Gastrocnemius medialis (tissue), 4 donors: Measurements from ENCODE around the gene SHISAL2A. TPM values are rescaled to one million over a fixed set of nuclear protein-coding genes. Genes with fewer than 3 reads are reported as not detected.

Experiments
- ATAC-seq, 2 donors: fragments of 150-250 bp; one replicate each; pipeline ENCODE4 v1.9.1; 2016
- DNase-seq, 2 donors: peaks; one replicate each; pipeline ENCODE4 v3.0.0-alpha.2; 2019
- H3K27ac ChIP-seq, 4 donors: fragments of 200-600 bp; sonication (generic); 1 replicate in 1 of 4; 2 replicates in 3 of 4; pipeline ENCODE4 v1.5.1; 2016 to 2018; ENCODE audit warnings: mild to moderate bottlenecking in 2 of 4, moderate library complexity in 1 of 4
- H3K27me3 ChIP-seq, 3 donors: fragments of 200-600 bp; sonication (generic) in 2 of 3; 1 replicate in 1 of 3; 2 replicates in 2 of 3; pipeline versions ENCODE4 v1.5.1 to v1.6.0; 2016 to 2019; ENCODE audit warnings: mild to moderate bottlenecking in 1 of 3, moderate library complexity in 1 of 3
- H3K36me3 ChIP-seq, 2 donors: fragments of 200-600 bp; sonication (generic) in 1 of 2; one replicate each; pipeline ENCODE4 v1.5.1; 2017 to 2018
- H3K4me1 ChIP-seq, 2 donors: fragments of 200-600 bp; sonication (generic) in 1 of 2; one replicate each; pipeline ENCODE4 v1.5.1; 2016 to 2017; ENCODE audit warnings: mild to moderate bottlenecking in 2 of 2
- H3K4me3 ChIP-seq, 4 donors: fragments of 200-600 bp; sonication (generic) in 3 of 4; 1 replicate in 1 of 4; 2 replicates in 3 of 4; pipeline ENCODE4 v1.5.1; 2016 to 2019; ENCODE audit warnings: mild to moderate bottlenecking in 2 of 4
- H3K9me3 ChIP-seq, 3 donors: fragments of 200-600 bp; sonication (generic) in 2 of 3; 1 replicate in 1 of 3; 2 replicates in 2 of 3; pipeline ENCODE4 v1.5.1; 2016 to 2019
- POLR2A ChIP-seq, 2 donors: fragments of 450-650 bp; IDR thresholded peaks; one replicate each; pipeline ENCODE4 v1.6.1; 2017; ENCODE audit warnings: antibody characterized with exemption in 2 of 2, mild to moderate bottlenecking in 2 of 2, moderate library complexity in 2 of 2
- in situ Hi-C, 4 donors: fragments of 200-750 bp; cut with MboI; loops; one replicate each; pipeline versions ENCODE4 v1.15.0 to v1.8.0; 2017; ENCODE audit warnings: low sequenced_read_pairs in 4 of 4
- intact Hi-C: fragments of 100-400 bp; cut with DNase I; formaldehyde crosslinking; loops from one replicate; pipeline ENCODE4 v1.15.1; 2023; ENCODE audit warnings: low total_unique reads
- total RNA-seq, 4 donors: library from RNA; depleted of rRNA; stranded (reverse); fragments of >200 nt; gene quantifications; one replicate each; pipeline versions ENCODE4 v1.1.0 to v1.2.3, GENCODE V29; 2016
- TF ChIP-seq, protein P1 (sequence below), 5 experiments: fragments of 450-650 bp in 3 of 5; fragments of 200-600 bp in 2 of 5; sonication (generic) in 2 of 5; IDR thresholded peaks in 4 of 5; conservative IDR thresholded peaks in 1 of 5; 1 replicate in 4 of 5; 2 replicates in 1 of 5; pipeline ENCODE4 v1.5.1; 2016 to 2019; ENCODE audit warnings: antibody characterized with exemption in 5 of 5, mild to moderate bottlenecking in 3 of 5, moderate library complexity in 3 of 5

The SHISAL2A gene
- total RNA-seq, 4 donors from 2014 or later: 0.33 to 0.41 TPM; not detected in 2

DNA sequence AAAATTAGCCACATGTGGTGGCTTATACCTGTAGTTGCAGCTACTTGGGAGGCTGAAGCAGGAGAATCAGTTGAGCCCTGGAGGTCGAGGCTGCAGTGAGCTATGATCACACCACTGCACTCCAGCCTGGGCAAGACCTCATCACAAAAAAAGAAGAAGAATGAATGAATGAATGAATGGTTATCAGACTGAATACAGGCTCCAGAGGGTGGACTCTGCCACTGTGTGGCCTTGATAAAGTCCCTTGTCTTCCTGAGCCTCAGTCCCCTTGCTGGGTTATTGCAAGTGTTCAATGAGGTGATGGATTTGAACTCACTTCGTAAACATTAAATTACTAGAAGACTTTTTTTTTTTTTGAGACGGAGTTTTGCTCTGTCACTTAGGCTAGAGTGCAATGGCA, 24.7 kb downstream of the SHISAL2A start:
- in situ Hi-C loops: loop anchor here in 1 of 4 donors (25.0 kb wide), 1 partner anchor 520 kb away; the partner anchor contains the start of gene ZFYVE9
- ATAC-seq: no peak

GRCh38 chr1:52658795-52659194, 25.8 kb downstream of the SHISAL2A start:
- no peaks in the 10 kb centered on the region for H3K36me3 ChIP-seq
- H3K27ac ChIP-seq: peak overlapping the region; percentile 70 to 87 (median 82)
- in situ Hi-C loops (loop anchor here in 1 of 4 donors (25.0 kb wide), 1 partner anchor 521 kb away; the partner anchor contains the start of gene ZFYVE9), intact Hi-C loops (loop anchor here (1.0 to 2.0 kb wide), 2 partner anchors 18 to 54 kb away; no protein-coding TSS in a partner anchor)
- H3K27me3 ChIP-seq: no peaks in the 10 kb centered on the region
- peaks cover 10 to 27% of the 10 kb centered on the region in 2 donors for H3K4me1 ChIP-seq
- ATAC-seq (peak; percentile 94 to 98), DNase-seq (peak; percentile 88 to 91)
- H3K9me3 ChIP-seq: no peaks in the 10 kb centered on the region
- no peak overlapping the region for H3K4me3 ChIP-seq
- peak in 1 of 2 donors; percentile 59 for TF ChIP-seq POLR2A (IDR thresholded peaks at IDR 0.05)
- TF ChIP-seq, protein P1, sequence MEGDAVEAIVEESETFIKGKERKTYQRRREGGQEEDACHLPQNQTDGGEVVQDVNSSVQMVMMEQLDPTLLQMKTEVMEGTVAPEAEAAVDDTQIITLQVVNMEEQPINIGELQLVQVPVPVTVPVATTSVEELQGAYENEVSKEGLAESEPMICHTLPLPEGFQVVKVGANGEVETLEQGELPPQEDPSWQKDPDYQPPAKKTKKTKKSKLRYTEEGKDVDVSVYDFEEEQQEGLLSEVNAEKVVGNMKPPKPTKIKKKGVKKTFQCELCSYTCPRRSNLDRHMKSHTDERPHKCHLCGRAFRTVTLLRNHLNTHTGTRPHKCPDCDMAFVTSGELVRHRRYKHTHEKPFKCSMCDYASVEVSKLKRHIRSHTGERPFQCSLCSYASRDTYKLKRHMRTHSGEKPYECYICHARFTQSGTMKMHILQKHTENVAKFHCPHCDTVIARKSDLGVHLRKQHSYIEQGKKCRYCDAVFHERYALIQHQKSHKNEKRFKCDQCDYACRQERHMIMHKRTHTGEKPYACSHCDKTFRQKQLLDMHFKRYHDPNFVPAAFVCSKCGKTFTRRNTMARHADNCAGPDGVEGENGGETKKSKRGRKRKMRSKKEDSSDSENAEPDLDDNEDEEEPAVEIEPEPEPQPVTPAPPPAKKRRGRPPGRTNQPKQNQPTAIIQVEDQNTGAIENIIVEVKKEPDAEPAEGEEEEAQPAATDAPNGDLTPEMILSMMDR (IDR thresholded peaks at IDR 0.05 in 4 of 5, conservative IDR thresholded peaks at IDR 0.05 in 1 of 5): no peak

More for the DNA sequence above, 24.7 kb downstream of the SHISAL2A start:
- intact Hi-C loops: loop anchor here (1.0 to 2.0 kb wide), 2 partner anchors 19 to 53 kb away; no protein-coding TSS in a partner anchor
- Histone ChIP-seq H3K9me3 (no peaks in the 10 kb centered on the region), H3K27me3 (no peaks in the 10 kb centered on the region), H3K4me1 (peaks cover 10 to 20% of the 10 kb centered on the region in 2 donors), H3K36me3 (no peaks in the 10 kb centered on the region), H3K4me3 (no peak overlapping the region), H3K27ac (peak overlapping the region; percentile 70 to 87 (median 82))
- TF ChIP-seq, protein P1 (IDR thresholded peaks at IDR 0.05 in 4 of 5, conservative IDR thresholded peaks at IDR 0.05 in 1 of 5): no peak
- no peak for DNase-seq

- intact Hi-C loops (loop anchor here (2.0 kb wide), 1 partner anchor 17 kb away; no protein-coding TSS in a partner anchor), in situ Hi-C loops (loop anchor here in 1 of 4 donors (25.0 kb wide), 1 partner anchor 522 kb away; the partner anchor contains the start of gene ZFYVE9)
Measured at GRCh38 chr1:52659356-52659755, 26.4 kb downstream of the SHISAL2A start.

DNA sequence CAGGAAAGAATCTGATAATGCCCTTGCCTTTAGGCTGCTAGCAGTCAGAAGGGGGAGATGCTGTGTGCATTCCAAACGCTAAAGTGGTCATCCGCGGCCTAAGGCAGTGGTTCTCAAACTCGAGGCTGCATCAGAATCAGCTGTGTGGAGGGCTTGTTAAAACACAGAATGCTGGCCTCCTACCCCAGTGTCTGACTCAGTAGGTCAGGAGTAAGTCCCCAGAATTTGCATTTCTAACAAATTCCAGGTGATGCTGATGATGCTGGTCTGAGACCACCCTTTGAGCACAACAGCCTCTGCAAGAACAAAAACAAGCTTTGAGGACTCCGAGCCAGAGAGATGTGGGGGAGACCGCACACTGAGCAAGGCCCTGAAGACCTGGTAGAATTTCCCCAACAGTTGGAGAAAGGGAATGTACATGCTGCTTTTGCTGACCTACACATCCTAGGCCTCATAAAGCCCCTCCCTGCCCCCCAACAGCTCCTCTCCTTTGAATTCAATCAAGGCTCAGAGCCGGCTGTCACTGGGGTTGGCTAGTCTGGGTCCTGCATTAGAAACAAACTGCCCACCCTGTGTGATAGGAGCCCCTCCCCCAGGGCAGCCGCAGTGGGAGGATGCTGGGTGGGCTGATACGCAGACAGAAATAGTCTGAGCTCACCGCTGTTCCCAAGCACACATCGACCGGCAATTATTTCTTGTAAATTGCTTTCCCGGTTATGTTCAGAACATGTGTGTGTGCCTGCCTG, 27.1 kb downstream of the SHISAL2A start:
- H3K36me3 ChIP-seq: no peaks in the 10 kb centered on the region
- TF ChIP-seq, protein P1 (IDR thresholded peaks at IDR 0.05 in 4 of 5, conservative IDR thresholded peaks at IDR 0.05 in 1 of 5): no peak
- TF ChIP-seq POLR2A (IDR thresholded peaks at IDR 0.05): no peak
- H3K4me3 ChIP-seq: no peak overlapping the region
- DNase-seq (no peak), ATAC-seq (no peak)
- intact Hi-C loops: loop anchor here (2.0 to 10.0 kb wide), 2 partner anchors 17 to 85 kb away; no protein-coding TSS in a partner anchor
- H3K27me3 ChIP-seq: no peaks in the 10 kb centered on the region
- in situ Hi-C loops: loop anchor here in 1 of 4 donors (25.0 kb wide), 1 partner anchor 523 kb away; the partner anchor contains the start of gene ZFYVE9
- peaks cover 10 to 31% of the 10 kb centered on the region in 2 donors for H3K4me1 ChIP-seq
- peak overlapping the region; percentile 70 to 87 (median 82) for H3K27ac ChIP-seq
- H3K9me3 ChIP-seq: no peaks in the 10 kb centered on the region

More at GRCh38 chr1:52659356-52659755, 26.4 kb downstream of the SHISAL2A start:
- DNase-seq: no peak
- peak in 1 of 2 donors; percentile 2 for ATAC-seq
- TF ChIP-seq POLR2A (IDR thresholded peaks at IDR 0.05): no peak
- TF ChIP-seq, protein P1 (IDR thresholded peaks at IDR 0.05 in 4 of 5, conservative IDR thresholded peaks at IDR 0.05 in 1 of 5): no peak
- Histone ChIP-seq H3K9me3 (no peaks in the 10 kb centered on the region), H3K4me1 (peaks cover 10 to 27% of the 10 kb centered on the region in 2 donors), H3K27ac (peak overlapping the region; percentile 70 to 87 (median 82)), H3K4me3 (no peak overlapping the region), H3K36me3 (no peaks in the 10 kb centered on the region), H3K27me3 (no peaks in the 10 kb centered on the region)
